B cell (primary cell): ENCODE data around the gene MAFB. TPM values are rescaled to one million over a fixed set of nuclear protein-coding genes. Genes with fewer than 3 reads are reported as not detected.

Experiments
- ATAC-seq: fragments of 200-7000 bp; cut with Tn5 transposase; one replicate; pipeline ENCODE4 v1.10.0; 2021; ENCODE audit warnings: low read depth, mild to moderate bottlenecking, moderate number of reproducible peaks, moderate library complexity
- CTCF ChIA-PET: fragments of 350-600 bp; sonication (Branson Sonifier 250); formaldehyde crosslinking; loops from one replicate; lab custom pipeline; 2021; ENCODE audit warnings: antibody characterized with exemption, inconsistent platforms; lab: Charles Lee
- POLR2A ChIA-PET: fragments of 350-600 bp; sonication (Branson Sonifier 250); formaldehyde crosslinking; loops from one replicate; lab custom pipeline; 2021; ENCODE audit warnings: antibody characterized with exemption; lab: Charles Lee
- DNase-seq: peaks from one replicate; pipeline ENCODE4 v3.0.0; 2013
- H2AFZ ChIP-seq: 2 replicates; pipeline ENCODE4 v1.6.1; 2012; ENCODE audit warnings: mild to moderate bottlenecking, low read depth, low read length; ENCODE audit not compliant: insufficient read depth, poor library complexity, severe bottlenecking
- H3K27ac ChIP-seq, 2 donors: 1 replicate in 1 of 2; 2 replicates in 1 of 2; pipeline ENCODE4 v1.5.1; 2012 to 2013; ENCODE audit warnings: low read length in 2 of 2, mild to moderate bottlenecking in 2 of 2, moderate library complexity in 1 of 2
- H3K27me3 ChIP-seq, 4 experiments: fragments of 200-600 bp in 1 of 4; sonication (generic) in 1 of 4; replicated peaks in 1 of 4; 1 replicate in 2 of 4; 2 replicates in 2 of 4; pipeline versions ENCODE4 v1.6.1 to v1.7.0; 2013 to 2016; ENCODE audit warnings: low read length in 3 of 4, mild to moderate bottlenecking in 2 of 4, mixed read lengths in 1 of 4, moderate library complexity in 1 of 4; ENCODE audit not compliant: insufficient read depth in 4 of 4, control insufficient read depth in 3 of 4; ENCODE audit errors: control extremely low read depth in 1 of 4
- H3K36me3 ChIP-seq, 2 experiments: replicated peaks in 1 of 2; 1 replicate in 1 of 2; 2 replicates in 1 of 2; pipeline versions ENCODE4 v1.6.1 to v1.7.1; 2013; ENCODE audit warnings: low read length in 1 of 2; ENCODE audit not compliant: insufficient read depth in 2 of 2, control insufficient read depth in 1 of 2; ENCODE audit errors: control extremely low read depth in 1 of 2, extremely low read depth in 1 of 2
- H3K4me1 ChIP-seq, 2 donors: fragments of 200-600 bp in 1 of 2; sonication (generic) in 1 of 2; 1 replicate in 1 of 2; 2 replicates in 1 of 2; pipeline versions ENCODE4 v1.5.1 to v1.6.1; 2013 to 2017; ENCODE audit warnings: low read length in 2 of 2; ENCODE audit not compliant: control insufficient read depth in 2 of 2, insufficient read depth in 2 of 2
- H3K4me2 ChIP-seq: replicated peaks from 2 replicates; pipeline ENCODE3; 2012; ENCODE audit warnings: mild to moderate bottlenecking, low read depth, low read length; ENCODE audit not compliant: poor library complexity, severe bottlenecking
- H3K4me3 ChIP-seq, 5 experiments: fragments of 200-600 bp in 1 of 5; sonication (generic) in 1 of 5; 1 replicate in 3 of 5; 2 replicates in 2 of 5; pipeline versions ENCODE4 v1.5.1 to v1.7.0; 2011 to 2016; ENCODE audit warnings: low read length in 4 of 5, mild to moderate bottlenecking in 4 of 5, low read depth in 2 of 5, control low read depth in 1 of 5, moderate library complexity in 1 of 5; ENCODE audit not compliant: insufficient read depth in 1 of 5; ENCODE audit errors: control extremely low read depth in 1 of 5, extremely low read depth in 1 of 5
- H3K79me2 ChIP-seq: fragments of 200-600 bp; sonication (generic); one replicate; pipeline ENCODE4 v1.6.0; 2016; ENCODE audit warnings: low read length; ENCODE audit not compliant: control insufficient read depth, insufficient read depth
- H3K9ac ChIP-seq: fragments of 200-600 bp; sonication (generic); 2 replicates; pipeline ENCODE4 v1.6.1; 2017; ENCODE audit warnings: mild to moderate bottlenecking, low read length, moderate library complexity
- H3K9me3 ChIP-seq, 3 donors: one replicate each; pipeline versions ENCODE4 v1.6.1 to v1.7.1; 2013; ENCODE audit warnings: low read length in 2 of 3; ENCODE audit not compliant: control insufficient read depth in 2 of 3, insufficient read depth in 1 of 3; ENCODE audit errors: control extremely low read depth in 1 of 3
- H4K20me1 ChIP-seq: 2 replicates; pipeline ENCODE4 v1.6.0; 2012; ENCODE audit warnings: mild to moderate bottlenecking, low read length; ENCODE audit not compliant: insufficient read depth, control insufficient read depth, poor library complexity, severe bottlenecking
- H3K27ac Mint-ChIP-seq: one replicate; pipeline ENCODE4 v1.8.0; 2021; ENCODE audit warnings: mixed read lengths
- H3K27me3 Mint-ChIP-seq: one replicate; pipeline ENCODE4 v1.8.0; 2021; ENCODE audit warnings: mixed read lengths
- H3K4me1 Mint-ChIP-seq: one replicate; pipeline ENCODE4 v1.8.0; 2021; ENCODE audit warnings: mixed read lengths
- H3K4me3 Mint-ChIP-seq: one replicate; pipeline ENCODE4 v1.8.0; 2021; ENCODE audit warnings: mixed read lengths
- H3K9me3 Mint-ChIP-seq: one replicate; pipeline ENCODE4 v1.8.0; 2022; ENCODE audit warnings: mixed read lengths; ENCODE audit not compliant: insufficient read depth
- CTCF ChIP-seq: fragments of 200-600 bp; IDR thresholded peaks from one replicate; pipeline ENCODE4 v1.8.0; 2022; ENCODE audit warnings: antibody characterized with exemption, mild to moderate bottlenecking
- EZH2 ChIP-seq: IDR thresholded peaks from 2 replicates; pipeline ENCODE4 v1.6.1; 2012; ENCODE audit warnings: borderline replicate concordance, low read depth, mild to moderate bottlenecking, moderate library complexity, low read length; ENCODE audit not compliant: insufficient read depth, poor library complexity, severe bottlenecking
- WGBS: methylation state at CpG from one replicate; pipeline ENCODE4 v1.1.5; 2013; ENCODE audit warnings: missing lambda C conversion rate; ENCODE audit not compliant: insufficient coverage; 5-methylcytosine and 5-hydroxymethylcytosine counted together
- intact Hi-C: fragments of 100-400 bp; cut with micrococcal nuclease; formaldehyde crosslinking; loops from one replicate; pipeline ENCODE4 v1.10.0; 2022
- polyA plus RNA-seq: library from polyadenylated mRNA; depleted of rRNA; stranded (reverse); fragments of >200 nt; gene quantifications from 2 replicates; pipeline ENCODE4 v1.2.3, GENCODE V29; 2012
- total RNA-seq, 2 donors: library from RNA; stranded (reverse); fragments of 120-200 nt in 1 of 2; gene quantifications; 1 replicate in 1 of 2; 2 replicates in 1 of 2; pipeline versions ENCODE4 v1.2.3 to v1.2.4, GENCODE V29; 2013 to 2022

MAFB gene
- total and polyA plus RNA-seq, 2 donors (not counting 1 experiment from before 2014, with no cell fraction given): 1.6 to 1.8 TPM

GRCh38 chr20:40720099-40720498 lies 31.1 kb upstream of the MAFB start:
- Histone ChIP-seq H2AFZ (no peak overlapping the region), H3K36me3 (no peaks in the 10 kb centered on the region), H3K9ac (no peak overlapping the region), H3K27me3 (peaks cover 0 to 7% (median 0%) of the 10 kb centered on the region in 4 experiments), H3K4me2 (no peak overlapping the region), H3K9me3 (no peaks in the 10 kb centered on the region), H3K4me3 (no peak overlapping the region), H3K79me2 (no peaks in the 10 kb centered on the region), H3K27ac (no peak overlapping the region), H3K4me1 (no peaks in the 10 kb centered on the region), H4K20me1 (no peaks in the 10 kb centered on the region)
- WGBS: 98% methylated on average over 7 of the region's 8 CpGs
- TF ChIP-seq EZH2: no peak
- no peak for TF ChIP-seq CTCF
- DNase-seq (no peak), ATAC-seq (no peak)
- intact Hi-C loops: no loop called here
- peaks cover 28% of the 10 kb centered on the region for H3K27me3 Mint-ChIP-seq
- H3K4me3 Mint-ChIP-seq: no peak overlapping the region
- POLR2A ChIA-PET: no interaction called here
- CTCF ChIA-PET: interaction anchor here (0.6 kb wide), 1 partner anchor 488 kb away, joined by 3 read pairs; no protein-coding TSS in a partner anchor
- H3K9me3 Mint-ChIP-seq: no peaks in the 10 kb centered on the region
- no peaks in the 10 kb centered on the region for H3K4me1 Mint-ChIP-seq
- no peak overlapping the region for H3K27ac Mint-ChIP-seq

- no peaks in the 10 kb centered on the region for H3K9me3 ChIP-seq
- H3K4me1 ChIP-seq: no peaks in the 10 kb centered on the region
- no peaks in the 10 kb centered on the region for H3K4me1 Mint-ChIP-seq
- no peak overlapping the region for H3K4me3 Mint-ChIP-seq
- H3K27ac Mint-ChIP-seq: no peak overlapping the region
- H3K4me2 ChIP-seq: no peak overlapping the region
- no peaks in the 10 kb centered on the region for H3K79me2 ChIP-seq
- H3K4me3 ChIP-seq: no peak overlapping the region
- H3K9ac ChIP-seq: no peak overlapping the region
- DNase-seq (no peak), ATAC-seq (no peak)
- no peaks in the 10 kb centered on the region for H3K9me3 Mint-ChIP-seq
- ChIA-PET CTCF (interaction anchor here (0.8 kb wide), 1 partner anchor 22 kb away, joined by 3 read pairs; no protein-coding TSS in a partner anchor), POLR2A (no interaction called here)
- no peak overlapping the region for H3K27ac ChIP-seq
- H4K20me1 ChIP-seq: no peaks in the 10 kb centered on the region
- WGBS: 88% methylated on average over 3 of the region's 8 CpGs
- H3K36me3 ChIP-seq: no peaks in the 10 kb centered on the region
- peaks cover 29% of the 10 kb centered on the region for H3K27me3 Mint-ChIP-seq
- intact Hi-C loops: no loop called here
- H2AFZ ChIP-seq: no peak overlapping the region
- H3K27me3 ChIP-seq: peaks cover 0 to 5% (median 0%) of the 10 kb centered on the region in 4 experiments
- no peak for TF ChIP-seq EZH2
- TF ChIP-seq CTCF: no peak
Measured at GRCh38 chr20:40718982-40719729, 30.1 kb upstream of the MAFB start.
